Endothelial cell of umbilical vein (primary cell): ENCODE data around the gene SHISA6. TPM values are rescaled to one million over a fixed set of nuclear protein-coding genes. Genes with fewer than 3 reads are reported as not detected.

ENCODE experiments used
- BruUV-seq: library from RNA; stranded (reverse); fragments of 400-500 nt; replicated peaks from 2 replicates; lab custom pipeline; 2021; lab: Mats Ljungman, UMichigan
- CTCF ChIA-PET: fragments of 300-600, 350-600 bp; sonication (Branson Sonifier 250); formaldehyde crosslinking; loops from one replicate; lab custom pipeline; 2021; ENCODE audit warnings: antibody characterized with exemption, inconsistent platforms; lab: Charles Lee
- POLR2A ChIA-PET: fragments of 300-600, 350-600 bp; sonication (Branson Sonifier 250); formaldehyde crosslinking; loops from one replicate; lab custom pipeline; 2021; ENCODE audit warnings: antibody characterized with exemption, inconsistent platforms; lab: Charles Lee
- DNase-seq: peaks from one replicate; pipeline ENCODE4 v3.0.0-alpha.2; 2011; ENCODE audit warnings: low read depth, low spot score
- FAIRE-seq: peaks from 2 replicates; lab custom pipeline; 2011; peaks lifted over from hg19 to GRCh38; lab: Jason Lieb, UNC
- H2AFZ ChIP-seq: 2 replicates; pipeline ENCODE4 v1.6.0; 2012; ENCODE audit warnings: low read depth, low read length, control low read depth, inconsistent platforms
- H3K27ac ChIP-seq: 2 replicates; pipeline ENCODE4 v1.5.1; 2011; ENCODE audit warnings: low read depth, mild to moderate bottlenecking, control low read depth, low read length, moderate library complexity; ENCODE audit not compliant: insufficient read depth
- H3K27me3 ChIP-seq, 2 experiments: 2 replicates each; pipeline versions ENCODE4 v1.6.0 to v1.6.1; 2011; ENCODE audit warnings: low read length in 2 of 2, mixed read lengths in 1 of 2; ENCODE audit not compliant: control insufficient read depth in 2 of 2, insufficient read depth in 2 of 2
- H3K36me3 ChIP-seq, 2 experiments: 2 replicates in 1 of 2; 3 replicates in 1 of 2; pipeline ENCODE4 v1.5.1; 2011; ENCODE audit warnings: low read length in 2 of 2, mild to moderate bottlenecking in 1 of 2, moderate library complexity in 1 of 2; ENCODE audit not compliant: control insufficient read depth in 2 of 2, insufficient read depth in 2 of 2; ENCODE audit errors: extremely low read depth in 1 of 2
- H3K4me1 ChIP-seq: 3 replicates; pipeline ENCODE4 v1.5.1; 2011; ENCODE audit warnings: mild to moderate bottlenecking, low read length; ENCODE audit not compliant: control insufficient read depth, insufficient read depth; ENCODE audit errors: extremely low read depth
- H3K4me2 ChIP-seq: 2 replicates; pipeline ENCODE4 v1.6.1; 2011; ENCODE audit warnings: low read length, control low read depth, mixed read lengths; ENCODE audit not compliant: insufficient read depth
- H3K4me3 ChIP-seq, 3 experiments: fragments of 200-600 bp in 1 of 3; sonication (generic), shearing (Covaris generic) in 1 of 3; replicated peaks in 1 of 3; 2 replicates each; pipeline ENCODE4 v1.5.1; 2011 to 2016; ENCODE audit warnings: control low read depth in 3 of 3, low read length in 3 of 3, mild to moderate bottlenecking in 2 of 3, inconsistent platforms in 1 of 3, low read depth in 1 of 3, moderate library complexity in 1 of 3; ENCODE audit not compliant: insufficient read depth in 1 of 3
- H3K79me2 ChIP-seq: 2 replicates; pipeline ENCODE4 v1.6.0; 2012; ENCODE audit warnings: low read length, inconsistent platforms; ENCODE audit not compliant: control insufficient read depth, insufficient read depth
- H3K9ac ChIP-seq: replicated peaks from 2 replicates; pipeline ENCODE3; 2011; ENCODE audit warnings: low read length, control low read depth; ENCODE audit not compliant: insufficient read depth; ENCODE audit errors: extremely low read depth
- H3K9me1 ChIP-seq: replicated peaks from 3 replicates; pipeline ENCODE4 v1.6.0; 2011; ENCODE audit warnings: mild to moderate bottlenecking, low read length; ENCODE audit not compliant: control insufficient read depth, insufficient read depth; ENCODE audit errors: extremely low read depth
- H3K9me3 ChIP-seq: replicated peaks from 2 replicates; pipeline ENCODE4 v1.5.1; 2012; ENCODE audit warnings: low read length, inconsistent platforms; ENCODE audit not compliant: control insufficient read depth, insufficient read depth
- H4K20me1 ChIP-seq: replicated peaks from 2 replicates; pipeline ENCODE3; 2011; ENCODE audit warnings: mild to moderate bottlenecking, low read length; ENCODE audit not compliant: control insufficient read depth, insufficient read depth; ENCODE audit errors: extremely low read depth
- CTCF ChIP-seq, 2 donors: IDR thresholded peaks; 1 replicate in 1 of 2; 2 replicates in 1 of 2; pipeline ENCODE4 v1.5.1; 2011; ENCODE audit warnings: low read length in 2 of 2, mild to moderate bottlenecking in 2 of 2, moderate library complexity in 2 of 2, control low read depth in 1 of 2, inconsistent platforms in 1 of 2, low read depth in 1 of 2; ENCODE audit not compliant: insufficient read depth in 1 of 2; ENCODE audit errors: extremely low read depth in 1 of 2
- EZH2 ChIP-seq: IDR thresholded peaks from 2 replicates; pipeline ENCODE4 v1.6.1; 2012; ENCODE audit warnings: borderline replicate concordance, low read depth, mild to moderate bottlenecking, moderate library complexity, low read length, inconsistent platforms; ENCODE audit not compliant: severe bottlenecking
- FOS ChIP-seq: IDR thresholded peaks from 2 replicates; pipeline ENCODE4 v1.6.1; 2011; ENCODE audit warnings: mild to moderate bottlenecking, low read length, moderate library complexity, borderline replicate concordance; ENCODE audit not compliant: insufficient read depth
- GATA2 ChIP-seq: IDR thresholded peaks from 2 replicates; pipeline ENCODE4 v1.7.0; 2011; ENCODE audit warnings: low read depth, mild to moderate bottlenecking, moderate library complexity, mixed read lengths, low read length; ENCODE audit not compliant: insufficient read length, insufficient read depth
- JUN ChIP-seq: IDR thresholded peaks from 2 replicates; pipeline ENCODE4 v1.6.1; 2011; ENCODE audit warnings: borderline replicate concordance, low read depth; ENCODE audit not compliant: insufficient read length, insufficient read depth
- MAX ChIP-seq: IDR thresholded peaks from 2 replicates; pipeline ENCODE4 v1.6.1; 2011; ENCODE audit not compliant: insufficient read depth, insufficient read length
- MYC ChIP-seq: IDR thresholded peaks from one replicate; pipeline ENCODE4 v1.6.1; 2011; ENCODE audit warnings: mild to moderate bottlenecking, low read depth, low read length
- POLR2A ChIP-seq: IDR thresholded peaks from 2 replicates; pipeline ENCODE4 v1.6.1; 2012; ENCODE audit warnings: low read depth, mild to moderate bottlenecking, control low read depth, low read length
- POLR2AphosphoS5 ChIP-seq: IDR thresholded peaks from 2 replicates; pipeline ENCODE4 v1.6.1; 2012; ENCODE audit warnings: low read depth, mild to moderate bottlenecking, control low read depth, low read length, moderate library complexity; ENCODE audit not compliant: insufficient read depth
- dilution Hi-C: fragments of 300-500 bp; cut with MboI; formaldehyde crosslinking; loops from one replicate; pipeline ENCODE4 v1.15.0; 2019; ENCODE audit warnings: low sequenced_read_pairs; ENCODE audit not compliant: extremely low pct_ligation_motif_present
- intact Hi-C: fragments of 100-400 bp; cut with micrococcal nuclease; formaldehyde crosslinking; loops from one replicate; pipeline ENCODE4 v1.10.0; 2022
- polyA plus RNA-seq, 4 experiments: library from polyadenylated mRNA; depleted of rRNA in 3 of 4; stranded (reverse) in 3 of 4; unstranded in 1 of 4; fragments of >200 nt; gene quantifications; 2 replicates each; pipeline versions ENCODE4 v1.2.1 to v1.2.3, GENCODE V29; 2011 to 2012; ENCODE audit warnings: missing spikeins in 1 of 4
- total RNA-seq: library from RNA; stranded (reverse); gene quantifications from 2 replicates; pipeline ENCODE4 v1.2.3, GENCODE V29; 2021

SHISA6 gene
- total and polyA plus RNA-seq, 2 donors (not counting 3 experiments of a cell fraction or from before 2014, with no cell fraction given), result not detected

- H3K4me1 ChIP-seq, result no peaks in the 10 kb centered on the region
- TF ChIP-seq POLR2A (no peak), MAX (no peak), CTCF (IDR thresholded peaks at IDR 0.05; ENCODE audit: extremely low read depth in 1 of 2, insufficient read depth in 1 of 2, low read depth in 1 of 2, low read length in 2 of 2) (no peak), EZH2 (no peak), MYC (no peak)
- no peak overlapping the region for H3K4me3 ChIP-seq
- H3K9ac ChIP-seq, result no peak overlapping the region
- H3K79me2 ChIP-seq, result no peaks in the 10 kb centered on the region
- H3K9me3 ChIP-seq, result peaks cover 5% of the 10 kb centered on the region
- H3K4me2 ChIP-seq, result no peak overlapping the region
- intact Hi-C loops (no loop called here), dilution Hi-C loops (no loop called here)
- no TSS peak for BruUV-seq
- ChIA-PET CTCF (no interaction called here), POLR2A (no interaction called here)
- no peak overlapping the region for H2AFZ ChIP-seq
- DNase-seq (no peak), FAIRE-seq (no peak)
- no peaks in the 10 kb centered on the region for H4K20me1 ChIP-seq
- H3K27me3 ChIP-seq, result no peaks in the 10 kb centered on the region
- no peaks in the 10 kb centered on the region for H3K9me1 ChIP-seq
- no peak overlapping the region for H3K27ac ChIP-seq
- no peaks in the 10 kb centered on the region for H3K36me3 ChIP-seq
Observed at GRCh38 chr17:11490171-11490755, 249.2 kb downstream of the SHISA6 start.

GRCh38 chr17:11492511-11492910, 251.5 kb downstream of the SHISA6 start:
- POLR2A ChIA-PET, result no interaction called here
- no peak for FAIRE-seq
- Histone ChIP-seq H3K27ac (no peak overlapping the region), H3K4me1 (no peaks in the 10 kb centered on the region), H3K9ac (no peak overlapping the region), H2AFZ (no peak overlapping the region), H3K79me2 (no peaks in the 10 kb centered on the region), H3K4me3 (no peak overlapping the region), H3K9me1 (no peaks in the 10 kb centered on the region), H4K20me1 (no peaks in the 10 kb centered on the region), H3K9me3 (peaks cover 5% of the 10 kb centered on the region), H3K27me3 (no peaks in the 10 kb centered on the region), H3K36me3 (no peaks in the 10 kb centered on the region), H3K4me2 (no peak overlapping the region)
- DNase-seq, result no peak
- TF ChIP-seq GATA2 (no peak), EZH2 (no peak), CTCF (IDR thresholded peaks at IDR 0.05; ENCODE audit: extremely low read depth in 1 of 2, insufficient read depth in 1 of 2, low read depth in 1 of 2, low read length in 2 of 2) (no peak), MAX (no peak), POLR2A (no peak), FOS (no peak), JUN (no peak), MYC (no peak), POLR2AphosphoS5 (no peak)
- CTCF ChIA-PET, result no interaction called here
- dilution Hi-C loops (no loop called here), intact Hi-C loops (no loop called here)
- no TSS peak for BruUV-seq
